Testis (tissue), 2 donors: ENCODE measurements around the gene LRFN2.

Experiments used
- POLR2A ChIP-seq: fragments of 450-650 bp; IDR thresholded peaks from one replicate; pipeline ENCODE4 v1.6.1; 2017; ENCODE audit warnings: antibody characterized with exemption, mild to moderate bottlenecking, moderate library complexity
- TF ChIP-seq, protein P1 (sequence below), 3 experiments: fragments of 450-650 bp in 2 of 3; fragments of 200-600 bp in 1 of 3; sonication (generic) in 1 of 3; IDR thresholded peaks; one replicate each; pipeline ENCODE4 v1.5.1; 2016 to 2019; ENCODE audit warnings: antibody characterized with exemption in 3 of 3, mild to moderate bottlenecking in 2 of 3, moderate library complexity in 1 of 3

DNA sequence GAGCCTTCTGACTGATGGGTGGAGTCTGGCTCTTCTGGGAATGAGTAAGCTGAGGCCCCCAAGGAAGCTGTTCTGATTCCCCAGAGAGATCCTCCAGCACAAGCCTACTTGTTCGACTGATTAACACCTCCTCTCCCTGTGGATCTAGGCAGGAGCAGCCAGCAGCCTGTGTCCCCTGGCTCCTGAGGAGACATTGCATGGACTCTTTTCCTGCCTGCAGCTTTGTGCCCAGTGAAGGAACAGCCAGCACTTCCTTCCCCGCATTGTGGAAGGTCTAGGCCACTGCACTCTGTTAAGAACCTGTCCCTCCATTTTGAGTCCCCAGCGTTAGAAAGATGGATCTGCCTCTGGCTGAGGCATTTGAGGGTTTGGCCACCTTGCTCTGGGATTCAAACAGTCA, 29.1 kb downstream of the LRFN2 start:
- no peak for TF ChIP-seq POLR2A
- TF ChIP-seq, protein P1, sequence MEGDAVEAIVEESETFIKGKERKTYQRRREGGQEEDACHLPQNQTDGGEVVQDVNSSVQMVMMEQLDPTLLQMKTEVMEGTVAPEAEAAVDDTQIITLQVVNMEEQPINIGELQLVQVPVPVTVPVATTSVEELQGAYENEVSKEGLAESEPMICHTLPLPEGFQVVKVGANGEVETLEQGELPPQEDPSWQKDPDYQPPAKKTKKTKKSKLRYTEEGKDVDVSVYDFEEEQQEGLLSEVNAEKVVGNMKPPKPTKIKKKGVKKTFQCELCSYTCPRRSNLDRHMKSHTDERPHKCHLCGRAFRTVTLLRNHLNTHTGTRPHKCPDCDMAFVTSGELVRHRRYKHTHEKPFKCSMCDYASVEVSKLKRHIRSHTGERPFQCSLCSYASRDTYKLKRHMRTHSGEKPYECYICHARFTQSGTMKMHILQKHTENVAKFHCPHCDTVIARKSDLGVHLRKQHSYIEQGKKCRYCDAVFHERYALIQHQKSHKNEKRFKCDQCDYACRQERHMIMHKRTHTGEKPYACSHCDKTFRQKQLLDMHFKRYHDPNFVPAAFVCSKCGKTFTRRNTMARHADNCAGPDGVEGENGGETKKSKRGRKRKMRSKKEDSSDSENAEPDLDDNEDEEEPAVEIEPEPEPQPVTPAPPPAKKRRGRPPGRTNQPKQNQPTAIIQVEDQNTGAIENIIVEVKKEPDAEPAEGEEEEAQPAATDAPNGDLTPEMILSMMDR (IDR thresholded peaks at IDR 0.05), result no peak
